IPS DF 6.9 (cell line): ENCODE results near the gene IL12RB1.

ENCODE experiments used
- DNase-seq: peaks from one replicate; pipeline ENCODE4 v3.0.0-alpha.2; 2013; ENCODE audit warnings: low read depth, low spot score
- H3K27ac ChIP-seq: one replicate; pipeline ENCODE4 v1.5.1; 2013; ENCODE audit warnings: low read length, control low read depth
- H3K27me3 ChIP-seq: 2 replicates; pipeline ENCODE4 v1.6.1; 2013; ENCODE audit warnings: mild to moderate bottlenecking, low read length; ENCODE audit not compliant: control insufficient read depth, insufficient read depth
- H3K36me3 ChIP-seq: 2 replicates; pipeline ENCODE4 v1.6.1; 2013; ENCODE audit warnings: low read length; ENCODE audit not compliant: control insufficient read depth, insufficient read depth
- H3K4me1 ChIP-seq: 2 replicates; pipeline ENCODE4 v1.6.1; 2013; ENCODE audit warnings: low read length; ENCODE audit not compliant: control insufficient read depth, insufficient read depth
- H3K4me3 ChIP-seq: 2 replicates; pipeline ENCODE4 v1.5.1; 2013; ENCODE audit warnings: mild to moderate bottlenecking, low read length
- H3K9me3 ChIP-seq: 2 replicates; pipeline ENCODE4 v1.6.1; 2013; ENCODE audit warnings: low read length, inconsistent platforms; ENCODE audit not compliant: control insufficient read depth, insufficient read depth
- WGBS: extraction: QIAGEN DNeasy Blood & Tissue Kit; methylation state at CpG from one replicate; pipeline ENCODE4 v1.1.7; 2013; ENCODE audit warnings: mixed read lengths, missing lambda C conversion rate; ENCODE audit not compliant: insufficient read length, insufficient coverage; 5-methylcytosine and 5-hydroxymethylcytosine counted together

IL12RB1 gene

DNA sequence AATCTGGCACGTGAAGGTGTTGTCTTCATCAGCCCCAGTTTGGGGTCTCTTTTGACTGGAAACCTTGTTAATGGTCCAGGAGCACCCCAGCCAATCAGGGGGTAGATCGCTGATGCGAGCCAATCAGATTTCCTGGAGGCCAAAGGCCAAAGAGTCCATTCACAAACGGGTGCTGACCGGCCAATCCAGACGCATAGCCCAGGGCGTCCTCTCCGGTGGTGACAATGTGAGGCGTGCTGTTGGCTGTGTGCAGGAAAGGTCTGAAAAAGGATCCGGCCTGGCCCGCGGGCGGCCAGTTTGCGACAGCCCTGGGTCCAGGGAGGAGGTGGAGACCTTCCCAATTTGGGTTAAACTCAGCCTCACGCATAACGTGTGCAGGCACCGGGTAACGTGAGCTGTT, 14.0 kb upstream of the IL12RB1 start:
- DNase-seq = no peak
- Histone ChIP-seq H3K4me1 (peaks cover 5% of the 10 kb centered on the region), H3K36me3 (no peaks in the 10 kb centered on the region), H3K9me3 (no peaks in the 10 kb centered on the region), H3K27me3 (no peaks in the 10 kb centered on the region), H3K27ac (no peak overlapping the region), H3K4me3 (no peak overlapping the region)
- no CpG with 5 or more reads among the region's 18 CpGs for WGBS

DNA sequence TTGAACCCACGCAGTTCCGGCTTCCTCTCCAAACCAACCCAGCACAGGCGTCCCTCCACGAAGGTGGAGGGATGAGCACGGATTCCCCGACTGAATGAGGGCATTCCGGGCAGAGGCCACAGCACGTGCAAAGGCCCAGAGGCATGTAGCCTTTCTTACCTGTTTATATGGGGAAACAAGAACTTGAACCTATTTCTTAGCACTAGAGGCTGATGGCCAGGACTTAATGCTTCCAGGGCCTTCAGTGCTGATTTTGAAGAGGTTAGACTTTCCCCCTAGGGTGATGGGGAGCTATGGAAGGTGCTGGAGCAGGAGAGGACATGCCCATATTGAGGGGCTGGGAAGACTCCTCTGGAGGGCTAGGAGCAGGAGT, 12.9 kb upstream of the IL12RB1 start:
- Histone ChIP-seq H3K27ac (no peak overlapping the region), H3K4me3 (no peak overlapping the region)
- no CpG with 5 or more reads among the region's 8 CpGs for WGBS

DNA sequence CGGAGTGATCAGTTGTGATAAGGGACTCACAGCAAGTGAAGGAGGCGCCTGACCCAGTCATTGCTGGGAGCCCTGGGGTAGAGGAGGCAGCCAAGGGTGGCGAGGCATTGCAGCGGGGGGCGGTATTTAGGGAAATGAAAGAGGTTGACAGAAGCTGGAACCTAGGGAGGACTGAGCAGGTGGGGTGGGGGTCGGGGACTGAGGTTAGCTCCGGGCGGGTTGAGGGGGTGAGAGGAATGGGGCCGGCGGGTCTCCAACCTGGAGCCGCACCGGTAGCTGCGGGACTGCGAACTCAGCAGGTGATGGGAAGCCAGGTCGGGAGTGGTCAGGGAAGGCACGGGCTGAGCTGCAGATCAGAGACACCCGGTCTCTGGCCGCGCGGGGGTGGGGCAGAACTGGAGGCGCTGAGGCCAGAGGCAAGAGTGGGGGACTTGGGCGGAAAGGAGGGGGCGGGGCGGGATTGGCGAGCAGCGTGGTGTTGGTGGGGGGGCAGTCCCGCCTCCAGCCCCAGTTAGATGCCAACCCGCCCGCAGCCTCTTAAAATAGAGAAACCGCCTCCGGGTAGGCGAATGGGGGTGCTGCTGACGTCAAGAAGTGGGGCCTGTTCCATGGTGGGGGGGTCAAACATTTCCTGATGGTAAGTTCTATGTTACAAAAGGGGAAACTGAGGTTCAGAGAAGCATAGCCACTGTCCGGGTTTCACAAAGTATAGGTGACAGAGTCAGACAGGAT, 12.3 kb upstream of the IL12RB1 start:
- H3K9me3 ChIP-seq = no peaks in the 10 kb centered on the region
- no peak for DNase-seq
- H3K36me3 ChIP-seq = no peaks in the 10 kb centered on the region
- no peak overlapping the region for H3K27ac ChIP-seq
- no CpG with 5 or more reads among the region's 34 CpGs for WGBS
- no peak overlapping the region; the same call in 1 of the 2 replicates for H3K4me3 ChIP-seq
- peaks cover 5% of the 10 kb centered on the region for H3K4me1 ChIP-seq
- no peaks in the 10 kb centered on the region for H3K27me3 ChIP-seq

More for the DNA sequence above, 12.9 kb upstream of the IL12RB1 start:
- H3K4me1 ChIP-seq = peaks cover 5% of the 10 kb centered on the region
- H3K9me3 ChIP-seq = no peaks in the 10 kb centered on the region
- no peak for DNase-seq
- H3K36me3 ChIP-seq = no peaks in the 10 kb centered on the region
- H3K27me3 ChIP-seq = no peaks in the 10 kb centered on the region

DNA sequence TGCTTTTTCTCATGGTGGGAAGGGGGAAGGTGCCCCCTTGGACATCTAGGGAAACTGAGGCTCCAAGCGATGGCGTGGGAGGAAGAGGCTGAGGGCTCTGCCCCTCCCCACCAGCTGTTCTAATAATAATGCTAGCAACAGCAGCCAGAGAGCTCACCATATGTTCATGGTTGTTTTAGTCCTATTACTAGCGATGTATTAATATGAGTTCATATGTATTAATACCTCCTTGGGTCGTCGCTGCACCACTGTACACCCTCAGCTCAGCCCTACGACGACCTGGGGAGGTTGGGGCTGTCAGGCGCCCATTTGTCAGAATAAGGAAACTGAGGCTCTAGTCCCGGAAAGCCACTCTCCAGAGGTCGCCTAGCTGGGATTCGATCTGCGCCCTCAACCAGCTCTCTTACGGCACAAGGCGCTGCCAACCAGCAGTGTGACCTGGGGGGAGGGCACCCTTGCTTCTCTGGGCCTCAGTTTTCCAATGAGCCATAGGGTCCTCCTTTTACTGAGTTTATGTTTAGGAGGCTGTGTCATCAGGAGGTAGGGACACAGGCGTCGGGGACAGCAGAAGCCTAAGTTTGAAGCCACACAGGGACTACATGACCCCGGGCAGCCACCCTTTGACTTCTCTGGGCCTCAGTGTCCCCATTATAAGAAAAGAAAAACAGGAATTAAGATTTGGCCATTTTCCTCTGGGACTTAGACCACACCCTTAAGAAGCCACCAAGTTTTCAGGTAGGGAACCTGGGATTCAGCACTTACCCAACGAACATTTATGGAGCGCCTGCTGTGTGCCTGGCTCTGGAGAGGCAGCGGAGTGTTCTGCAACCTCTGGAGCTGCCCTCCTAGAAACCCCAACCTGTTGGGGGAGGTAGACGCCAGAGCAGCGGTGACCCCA, 11.5 kb upstream of the IL12RB1 start:
- Histone ChIP-seq H3K27ac (no peak overlapping the region), H3K36me3 (no peaks in the 10 kb centered on the region), H3K27me3 (no peaks in the 10 kb centered on the region), H3K4me1 (peaks cover 6% of the 10 kb centered on the region), H3K4me3 (peak overlapping the region; percentile 21; the same call in 1 of the 2 replicates), H3K9me3 (no peaks in the 10 kb centered on the region)
- no peak for DNase-seq
- no CpG with 5 or more reads among the region's 22 CpGs for WGBS

DNA sequence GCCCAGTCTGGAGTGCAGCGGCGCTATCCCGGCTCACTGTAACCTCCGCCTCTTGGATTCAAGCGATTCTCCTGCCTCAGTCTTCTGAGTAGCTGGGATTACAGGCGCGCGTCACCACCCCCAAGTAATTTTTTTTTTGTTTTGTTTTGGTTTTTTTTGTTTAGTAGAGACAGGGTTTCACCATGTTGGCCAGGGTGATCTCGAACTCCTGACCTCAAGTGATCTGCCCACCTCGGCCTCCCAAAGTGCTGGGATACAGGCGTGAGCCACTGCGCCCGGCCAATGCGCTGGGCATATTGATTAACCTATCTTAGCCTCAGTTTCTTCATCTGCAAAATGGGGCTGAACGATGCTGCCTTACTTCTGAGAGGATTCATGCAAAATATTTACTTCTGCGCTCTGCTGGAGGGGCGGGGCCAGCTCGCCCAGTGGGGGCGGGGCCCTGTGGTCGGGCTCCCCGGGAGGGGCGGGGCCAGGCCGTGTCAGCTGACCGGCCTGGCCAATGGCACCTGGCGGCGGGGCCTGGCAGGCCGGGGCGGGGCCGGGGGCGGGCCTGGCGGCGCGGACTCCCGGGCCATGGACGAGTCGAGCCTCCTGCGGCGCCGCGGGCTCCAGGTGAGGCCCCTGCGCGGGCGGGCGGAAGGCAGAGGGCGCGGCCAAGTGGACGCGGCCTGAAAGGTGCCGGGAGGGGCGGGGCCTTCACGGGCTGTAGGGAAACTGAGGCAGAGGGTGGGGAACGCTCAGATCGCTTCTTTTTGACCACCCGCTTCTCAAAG, 10.7 kb upstream of the IL12RB1 start, which contains the start of gene MAST3:
Gene MAST3, plus strand, starts transcription at position 562 of the 776 bp plus-strand sequence. Its CDS starts 15 bp downstream, at position 577.
- Histone ChIP-seq H3K4me3 (peak within 1 kb of the TSS; percentile 21; the same call in 1 of the 2 replicates), H3K27me3 (no peaks in the 10 kb centered on the region), H3K9me3 (no peaks in the 10 kb centered on the region), H3K27ac (no peak within 1 kb of the TSS), H3K36me3 (no peaks in the 10 kb centered on the region), H3K4me1 (peaks cover 6% of the 10 kb centered on the region)
- no CpG with 5 or more reads among the region's 54 CpGs for WGBS
- no peak for DNase-seq

DNA sequence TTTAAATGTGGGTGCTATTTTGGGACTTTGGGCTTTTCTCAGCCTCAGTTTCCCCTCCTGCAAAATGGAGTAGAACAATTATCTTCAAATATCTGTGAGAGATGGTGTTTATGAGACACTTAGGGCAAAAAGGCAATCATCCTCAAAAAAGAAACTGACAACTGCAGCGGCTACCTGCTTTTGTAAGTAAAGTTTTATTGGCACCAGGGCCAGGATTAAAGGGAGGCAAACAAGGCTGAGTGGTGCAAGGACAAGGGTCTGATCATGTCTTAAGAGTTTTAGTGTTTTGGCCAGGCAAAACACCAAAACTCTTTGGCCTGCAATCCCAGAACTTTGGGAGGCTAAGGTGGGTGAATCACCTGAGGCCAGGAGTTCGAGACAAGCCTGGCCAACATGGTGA, 9.5 kb upstream of the IL12RB1 start:
- WGBS = no CpG with 5 or more reads among the region's 2 CpGs
- Histone ChIP-seq H3K27me3 (no peaks in the 10 kb centered on the region), H3K27ac (no peak overlapping the region), H3K4me3 (no peak overlapping the region), H3K36me3 (no peaks in the 10 kb centered on the region), H3K4me1 (peaks cover 6% of the 10 kb centered on the region), H3K9me3 (no peaks in the 10 kb centered on the region)
- DNase-seq = no peak

DNA sequence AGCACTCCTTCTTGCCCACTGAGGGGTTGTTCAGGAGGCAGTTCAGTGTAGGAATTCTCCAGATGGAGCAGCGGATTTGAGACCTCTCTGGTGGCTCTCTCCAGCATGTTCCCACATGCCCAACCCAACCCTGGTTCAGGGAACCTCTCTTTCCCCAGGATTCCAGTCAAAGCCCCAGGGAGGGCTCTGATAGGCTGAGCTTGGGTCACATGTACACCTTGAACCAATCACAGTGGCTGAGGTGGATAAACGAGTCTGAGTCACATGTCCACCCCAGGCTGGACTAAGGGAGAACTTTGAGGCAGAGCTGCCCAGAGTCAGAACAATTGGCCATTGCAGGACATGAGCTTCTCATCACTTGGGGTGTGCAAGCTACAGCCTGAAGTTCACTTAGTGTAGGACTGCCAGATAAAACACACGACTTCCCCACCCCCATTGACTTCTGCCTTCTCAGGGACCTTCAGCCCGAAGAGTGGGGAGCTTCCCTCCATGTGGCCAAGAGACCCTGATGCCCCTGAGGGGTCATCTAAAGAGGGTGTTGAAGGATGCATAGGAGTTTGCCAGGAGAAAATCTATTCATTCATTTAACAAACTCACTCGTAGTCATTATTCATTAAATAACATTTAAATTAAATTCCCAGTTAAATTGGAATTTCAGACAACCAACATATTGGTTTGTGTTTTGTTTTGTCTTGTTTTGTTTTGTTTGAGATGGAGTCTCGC, 6.9 kb upstream of the IL12RB1 start:
- no peak for DNase-seq
- no CpG with 5 or more reads among the region's 6 CpGs for WGBS
- Histone ChIP-seq H3K9me3 (no peaks in the 10 kb centered on the region), H3K4me1 (peaks cover 4% of the 10 kb centered on the region; the same call in 1 of the 2 replicates), H3K4me3 (no peak overlapping the region), H3K27ac (no peak overlapping the region), H3K27me3 (no peaks in the 10 kb centered on the region), H3K36me3 (no peaks in the 10 kb centered on the region)

DNA sequence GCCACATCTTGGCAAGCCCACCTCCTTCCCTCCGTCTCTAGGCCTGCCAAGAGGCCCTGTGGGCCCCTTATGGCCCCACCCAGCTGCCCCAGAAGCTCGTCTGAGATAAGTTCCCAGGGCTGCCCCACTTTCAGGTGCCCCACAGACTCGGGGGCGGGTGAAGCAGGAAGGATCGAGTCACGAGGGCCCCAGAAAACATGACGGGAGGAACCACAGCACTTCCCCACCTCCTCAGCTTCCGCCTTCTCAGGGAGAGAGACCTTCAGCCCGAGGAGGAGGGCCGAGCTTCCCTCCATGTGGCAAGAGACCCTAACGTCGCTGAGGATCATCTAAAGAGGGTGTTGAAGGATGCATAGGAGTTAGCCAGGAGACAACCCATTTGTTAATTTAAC, 4.5 kb upstream of the IL12RB1 start:
- H3K36me3 ChIP-seq = no peaks in the 10 kb centered on the region
- H3K27me3 ChIP-seq = no peaks in the 10 kb centered on the region
- H3K4me1 ChIP-seq = peaks cover 2% of the 10 kb centered on the region; the same call in 1 of the 2 replicates
- H3K27ac ChIP-seq = no peak overlapping the region
- no peak overlapping the region for H3K4me3 ChIP-seq
- no CpG with 5 or more reads among the region's 12 CpGs for WGBS
- H3K9me3 ChIP-seq = no peaks in the 10 kb centered on the region
- DNase-seq = no peak

DNA sequence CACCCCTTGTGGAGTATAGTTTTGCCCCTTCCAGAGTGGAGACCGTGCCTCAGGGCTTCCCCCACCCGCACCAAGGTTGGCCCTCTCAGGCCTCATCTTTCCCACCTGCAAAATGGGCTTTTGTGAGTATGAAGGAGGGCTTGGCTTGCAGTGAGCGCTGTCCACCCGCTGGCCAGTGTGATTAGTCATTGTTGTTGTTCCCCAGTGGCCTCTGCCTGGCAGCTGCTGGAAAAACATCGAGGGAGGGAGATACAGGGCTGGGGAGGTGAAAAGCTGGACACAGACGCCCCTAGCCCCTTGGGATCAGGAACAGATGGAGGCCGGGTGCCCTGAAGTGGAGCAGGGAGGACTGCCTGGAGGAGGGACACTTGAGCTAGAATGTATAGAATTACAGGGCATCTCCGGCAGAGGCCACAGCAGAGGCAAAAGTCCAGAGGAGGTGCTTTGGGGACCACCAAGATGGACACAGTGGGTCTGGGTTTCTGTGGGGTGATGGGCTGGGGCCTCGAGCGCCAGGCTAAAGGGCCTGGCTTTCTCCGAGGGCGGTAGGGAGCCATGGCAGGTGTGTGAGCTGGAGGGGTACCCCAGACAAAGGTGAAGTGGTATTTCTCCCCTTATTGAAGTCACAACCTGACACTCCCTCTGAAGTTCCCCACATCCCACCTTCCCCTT, 3.9 kb upstream of the IL12RB1 start:
- H3K27ac ChIP-seq = no peak overlapping the region
- peaks cover 2% of the 10 kb centered on the region; the same call in 1 of the 2 replicates for H3K4me1 ChIP-seq
- H3K27me3 ChIP-seq = no peaks in the 10 kb centered on the region
- no peak for DNase-seq
- no peaks in the 10 kb centered on the region for H3K36me3 ChIP-seq
- no CpG with 5 or more reads among the region's 12 CpGs for WGBS
- no peak overlapping the region for H3K4me3 ChIP-seq
- no peaks in the 10 kb centered on the region for H3K9me3 ChIP-seq
